ENCODE measurements around the gene DLGAP1. TPM values are rescaled to one million over a fixed set of nuclear protein-coding genes. Genes with fewer than 3 reads are reported as not detected.

DLGAP1 gene
- total and polyA plus RNA-seq, 2 of the 8 experiments (the other 6 are each of a cell fraction or from before 2014, with no cell fraction given) = 11.8 to 16.9 TPM

DNA sequence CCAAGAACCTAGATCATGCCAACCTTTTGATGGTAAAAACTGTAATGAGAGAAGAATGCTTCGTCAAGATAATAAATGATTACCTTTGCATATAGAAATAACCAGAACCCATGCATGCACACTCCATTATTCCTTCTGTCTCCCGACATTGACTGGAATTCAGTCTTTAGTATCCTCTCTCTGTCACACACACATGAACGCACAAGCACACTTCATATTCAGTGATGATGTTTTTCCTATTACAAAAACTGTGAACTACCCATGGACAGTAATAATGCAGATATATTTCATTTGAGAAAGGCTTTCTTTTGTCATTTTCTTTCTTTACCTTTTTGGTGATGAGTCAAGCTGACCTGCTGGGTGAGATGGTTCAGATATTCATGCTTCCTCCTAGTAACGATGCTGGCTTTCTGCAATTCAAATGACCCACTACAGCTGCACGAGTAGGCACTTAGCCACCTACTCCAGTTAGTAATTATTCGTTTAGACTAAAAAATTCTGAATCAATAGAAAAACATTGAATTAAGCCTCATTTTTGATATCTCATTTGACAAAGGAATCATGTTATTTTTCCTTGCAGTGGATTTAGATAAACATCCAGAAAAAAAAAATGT lies 623.0 kb downstream of the DLGAP1 start:
- CTCF ChIA-PET (ENCODE audit: partially characterized antibody) = no interaction called here
- TF ChIP-seq KDM4A (IDR thresholded peaks at IDR 0.05; ENCODE audit: low read depth, low read length, severe bottlenecking) (no peak), CREB1 (IDR thresholded peaks at IDR 0.05) (no peak), HDAC2 (IDR thresholded peaks at IDR 0.05; ENCODE audit: borderline replicate concordance in 1 of 2, low read depth in 2 of 2, low read length in 2 of 2) (no peak), KDM5A (IDR thresholded peaks at IDR 0.05; ENCODE audit: low read length) (no peak), GTF2F1 (IDR thresholded peaks at IDR 0.05; ENCODE audit: borderline replicate concordance, low read depth, low read length) (no peak), RXRA (IDR thresholded peaks at IDR 0.05; ENCODE audit: insufficient read depth, low read depth, low read length) (no peak), NRF1 (IDR thresholded peaks at IDR 0.05; ENCODE audit: low read depth, low read length) (no peak), TEAD4 (IDR thresholded peaks at IDR 0.05; ENCODE audit: low read depth, low read length) (no peak), RBBP5 (IDR thresholded peaks at IDR 0.05; ENCODE audit: borderline replicate concordance, low read depth, low read length) (no peak), TCF12 (IDR thresholded peaks at IDR 0.05; ENCODE audit: low read depth, low read length) (no peak), ZNF274 (IDR thresholded peaks at IDR 0.05; ENCODE audit: borderline replicate concordance, extremely low read depth, low read length) (no peak), MAFK (IDR thresholded peaks at IDR 0.05; ENCODE audit: low read depth, low read length) (no peak), RAD21 (IDR thresholded peaks at IDR 0.05 in 1 of 2, conservative IDR thresholded peaks at IDR 0.05 in 1 of 2; ENCODE audit: low read depth in 2 of 2, low read length in 2 of 2) (no peak), BCL11A (IDR thresholded peaks at IDR 0.05; ENCODE audit: low read depth in 2 of 2, low read length in 2 of 2) (no peak)

More for the DNA sequence above, 623.0 kb downstream of the DLGAP1 start:
- H2BK20ac ChIP-seq (ENCODE audit: low read length) = no peak overlapping the region
- H3K27ac ChIP-seq (ENCODE audit: low read depth, low read length) = no peak overlapping the region
- no peak overlapping the region for H2BK12ac ChIP-seq (ENCODE audit: low read depth, low read length)
- H3K4ac ChIP-seq (replicated peaks; ENCODE audit: insufficient read length, low read depth, low read length) = no peak overlapping the region
- H3K18ac ChIP-seq (ENCODE audit: extremely low read depth, low read length) = no peak overlapping the region
- H3K36me3 ChIP-seq (ENCODE audit: control insufficient read depth in 2 of 4, insufficient read depth in 4 of 4, low read length in 3 of 4) = no peaks in the 10 kb centered on the region
- H3K4me2 ChIP-seq (ENCODE audit: insufficient read depth in 1 of 2, low read depth in 2 of 2, low read length in 2 of 2) = no peak overlapping the region
- no peak overlapping the region for H3K9ac ChIP-seq (replicated peaks in 1 of 4; ENCODE audit: extremely low read depth in 1 of 4, low read depth in 3 of 4, low read length in 3 of 4)
- no peaks in the 10 kb centered on the region for H3K9me3 ChIP-seq (ENCODE audit: insufficient read depth in 2 of 2, low read depth in 1 of 2, low read length in 1 of 2)
- H3K4me3 ChIP-seq (ENCODE audit: extremely low read depth in 1 of 4, insufficient read depth in 2 of 4, low read depth in 3 of 4, low read length in 4 of 4) = no peak overlapping the region
- no peaks in the 10 kb centered on the region for H3K23me2 ChIP-seq (ENCODE audit: low read depth, low read length)
- H3K23ac ChIP-seq (ENCODE audit: insufficient read length) = no peak overlapping the region
- FAIRE-seq (peak; percentile 65), DNase-seq (ENCODE audit: low read depth in 1 of 2, low spot score in 2 of 2) (no peak)
- H4K8ac ChIP-seq (ENCODE audit: extremely low read depth, insufficient read depth, low read length) = no peak overlapping the region
- H3K4me1 ChIP-seq (replicated peaks in 1 of 4; ENCODE audit: control insufficient read depth in 3 of 4, insufficient read depth in 4 of 4, low read length in 3 of 4) = peaks cover 0 to 9% (median 3%) of the 10 kb centered on the region in 4 experiments; a peak in 3 of 7 replicates
- no peak overlapping the region for H2BK120ac ChIP-seq (replicated peaks; ENCODE audit: low read depth, low read length)
- no peak overlapping the region for H3K14ac ChIP-seq (ENCODE audit: insufficient read length)
- H4K91ac ChIP-seq (replicated peaks; ENCODE audit: insufficient read length, low read length) = no peak overlapping the region
- no peaks in the 10 kb centered on the region for H3K27me3 ChIP-seq (replicated peaks in 1 of 4; ENCODE audit: control insufficient read depth in 3 of 4, extremely low read depth in 1 of 4, insufficient read depth in 3 of 4, low read length in 3 of 4)
- 82% methylated on average over 6 of the region's 6 CpGs; no CpG with 5 or more reads in 1 of the 2 experiments for WGBS, 2 experiments (ENCODE audit: extremely low coverage in 1 of 2, insufficient coverage in 1 of 2, insufficient read length in 1 of 2, insufficient replicate concordance in 2 of 2, low coverage in 1 of 2, low lambda C conversion rate in 2 of 2, missing lambda C conversion rate in 1 of 2)
- H2BK5ac ChIP-seq (ENCODE audit: low read depth, low read length) = no peak overlapping the region
- H4K5ac ChIP-seq (ENCODE audit: insufficient read length, low read depth, low read length) = no peak overlapping the region
- no peak overlapping the region for H3K56ac ChIP-seq (replicated peaks; ENCODE audit: insufficient read length, low read depth, low read length)
- POLR2A ChIA-PET (ENCODE audit: partially characterized antibody) = no interaction called here
- H3K79me1 ChIP-seq (ENCODE audit: low read depth, low read length) = no peaks in the 10 kb centered on the region
- H2AFZ ChIP-seq (ENCODE audit: low read length) = no peak overlapping the region
- no peaks in the 10 kb centered on the region for H3K79me2 ChIP-seq (ENCODE audit: control insufficient read depth in 1 of 2, insufficient read depth in 2 of 2, low read length in 2 of 2)
- no peak overlapping the region for H2BK15ac ChIP-seq (ENCODE audit: low read length)
- H4K20me1 ChIP-seq (replicated peaks in 1 of 2; ENCODE audit: control insufficient read depth in 1 of 2, insufficient read depth in 2 of 2, low read length in 2 of 2) = no peaks in the 10 kb centered on the region
- no peak overlapping the region for H2AK5ac ChIP-seq (ENCODE audit: low read depth, low read length)
